SIG-M5 treated with dmso at 0.1 percent for 504 hours (cell line): Measurements from ENCODE around the gene TEAD1.

Source experiments
- DNase-seq: peaks from one replicate; lab custom pipeline; 2025; ENCODE audit not compliant: unreplicated experiment; lab: John Stamatoyannopoulos, UW

The TEAD1 gene

GRCh38 chr11:12673924-12674570 lies at the start of gene TEAD1:
TSS of gene TEAD1 (plus strand) at chr11:12674421.
- peak; percentile 52 for DNase-seq

DNA sequence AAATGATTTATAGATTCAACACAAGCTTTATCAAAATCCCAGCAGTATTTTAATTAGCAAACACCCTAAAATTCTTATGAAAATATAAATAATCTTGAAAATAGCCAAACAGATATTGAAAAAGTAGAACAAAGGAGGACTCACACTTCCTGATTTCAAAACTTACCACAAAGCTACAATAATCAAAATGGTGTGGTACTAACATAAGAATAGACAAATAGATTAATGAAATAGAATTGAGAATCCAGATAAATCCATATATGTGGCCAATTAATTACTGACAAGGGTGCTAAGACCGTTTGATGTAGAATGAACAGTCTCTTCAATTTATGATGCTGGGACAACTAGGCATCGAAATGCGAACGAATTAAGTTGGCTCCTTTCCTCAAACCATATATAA lies 49.6 kb upstream of the TEAD1 start:
- DNase-seq, result no peak

DNA sequence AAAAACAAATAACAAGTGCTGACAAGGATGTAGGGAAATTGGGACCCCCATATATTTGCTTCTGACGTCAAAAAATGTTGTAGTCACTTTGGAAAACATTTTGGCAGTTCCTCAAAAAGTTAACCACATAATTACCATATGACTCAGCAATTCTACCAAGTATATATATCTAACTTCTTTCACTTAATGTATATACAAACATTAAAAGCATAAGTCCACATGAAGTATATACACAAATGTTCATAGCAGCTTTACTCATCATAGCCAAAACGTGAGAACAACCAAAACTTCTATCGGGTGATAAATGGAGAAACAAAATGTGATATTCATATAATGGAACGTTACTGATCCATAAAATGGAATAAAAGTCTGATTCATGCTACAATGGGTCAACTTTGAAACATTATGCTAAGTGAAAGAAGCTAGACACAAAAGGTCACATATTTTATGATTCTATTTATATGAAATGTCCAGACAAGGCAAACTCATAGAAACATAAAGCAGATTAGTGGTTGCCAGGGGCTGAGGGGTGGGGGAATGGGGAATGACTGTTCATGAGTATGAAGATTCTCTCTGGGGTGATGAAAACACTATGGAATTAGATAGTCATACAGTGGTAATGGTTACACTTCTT lies 48.7 kb upstream of the TEAD1 start:
- DNase-seq, result no peak

- no peak for DNase-seq
These were observed 47.6 kb upstream of the TEAD1 start for GRCh38 chr11:12626616-12627015.

- DNase-seq, result no peak
These were observed 45.9 kb upstream of the TEAD1 start for GRCh38 chr11:12628314-12628713.

DNA sequence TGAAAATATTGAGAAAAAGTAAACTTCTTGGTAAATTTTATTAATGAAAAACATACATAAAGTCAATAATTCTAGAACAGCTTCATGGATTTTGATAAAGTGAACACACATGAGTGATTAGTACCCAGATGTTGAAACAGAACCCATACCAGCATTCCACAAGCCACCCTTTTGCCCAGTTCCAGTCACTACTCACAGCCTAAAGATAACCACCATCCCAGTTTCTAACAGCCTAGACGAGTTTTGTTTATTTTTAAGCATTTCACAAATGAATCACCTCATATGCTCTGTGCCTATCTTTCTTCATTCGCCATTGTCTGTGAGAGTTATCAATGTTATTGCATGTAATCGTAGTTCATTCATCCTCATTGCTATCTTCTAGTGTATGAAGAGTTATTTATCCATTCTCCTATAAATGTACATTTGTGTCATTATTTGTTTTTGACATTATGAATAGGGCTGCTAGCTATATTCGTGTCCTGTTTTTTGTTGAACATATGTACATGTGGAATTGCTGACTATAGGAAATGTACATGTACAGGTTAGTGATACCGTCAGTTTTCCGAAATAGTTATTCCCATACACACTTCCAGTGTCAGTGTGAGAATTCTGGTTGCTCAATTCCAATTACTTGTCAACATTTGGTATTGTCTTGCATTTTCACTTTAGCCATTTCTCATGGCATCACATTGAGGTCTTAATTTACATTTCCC lies 44.5 kb upstream of the TEAD1 start:
- no peak for DNase-seq

DNA sequence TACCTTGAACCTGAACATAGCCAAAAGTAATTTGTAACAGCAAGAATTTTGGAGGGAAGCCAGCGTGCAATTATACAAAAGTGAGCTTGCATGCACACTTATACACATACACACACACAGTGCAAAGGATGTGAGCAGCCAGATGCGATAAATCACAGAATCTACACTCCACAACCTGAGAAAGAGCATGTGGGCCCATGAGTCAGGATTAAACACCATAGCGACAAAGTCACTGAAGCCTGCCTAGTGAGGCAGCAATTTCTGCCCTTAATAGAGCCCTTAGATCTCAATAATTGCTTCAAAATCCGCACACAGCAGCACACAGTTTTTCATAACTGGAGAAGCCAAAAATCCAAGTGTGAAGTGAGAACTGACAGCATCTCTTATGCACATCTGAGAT lies 42.6 kb upstream of the TEAD1 start:
- no peak for DNase-seq

DNA sequence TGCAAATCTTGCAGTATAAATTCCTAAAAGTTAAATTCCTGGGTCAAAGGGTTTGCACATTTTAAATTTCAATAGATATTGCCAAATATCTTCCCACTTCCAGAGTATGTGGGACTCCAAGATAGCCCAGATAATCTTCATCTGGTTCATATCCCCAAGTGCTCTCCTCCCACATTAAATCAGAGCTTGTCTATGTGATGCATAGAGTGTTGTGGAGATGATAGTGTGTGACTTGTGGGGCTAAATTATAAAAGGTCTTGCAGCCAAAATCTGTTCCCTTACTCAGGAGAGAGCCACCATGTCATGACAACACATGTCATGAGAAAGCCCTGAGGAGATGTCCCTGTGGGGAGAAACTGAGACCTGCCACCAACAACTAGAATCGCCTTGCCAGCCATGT lies 39.9 kb upstream of the TEAD1 start:
- DNase-seq, result no peak

DNA sequence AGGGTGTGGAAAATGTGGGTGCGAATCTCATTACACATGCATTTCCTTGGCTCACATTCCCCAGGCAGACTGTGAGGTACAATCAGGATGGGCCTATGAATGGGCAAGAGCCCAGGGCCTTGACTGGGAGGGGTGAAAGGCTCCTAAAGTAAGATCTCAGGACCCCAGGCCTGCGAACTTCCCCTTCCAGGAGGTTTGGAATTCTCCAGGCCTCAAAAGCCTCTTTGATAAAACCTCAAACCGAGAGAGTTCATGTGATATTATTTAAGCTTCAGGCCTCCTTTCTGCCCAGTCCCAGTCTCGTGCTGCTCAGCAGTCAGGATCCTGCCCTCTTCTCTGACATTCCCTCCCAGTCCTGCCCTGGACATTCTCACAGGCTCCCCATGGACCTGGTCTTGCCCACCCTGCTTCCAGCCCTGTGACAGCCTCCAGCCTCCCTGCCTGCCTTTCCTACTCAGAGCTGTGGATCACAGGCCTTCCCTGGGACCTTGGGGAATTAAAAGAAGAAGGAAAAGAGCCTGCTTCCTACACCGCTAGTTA lies 37.3 kb upstream of the TEAD1 start:
- DNase-seq, result no peak

GRCh38 chr11:12639388-12639787 lies 34.8 kb upstream of the TEAD1 start:
- DNase-seq, result no peak

- no peak for DNase-seq
These were observed 33.9 kb upstream of the TEAD1 start for GRCh38 chr11:12640355-12640754.

GRCh38 chr11:12640926-12641849 lies 33.0 kb upstream of the TEAD1 start:
- DNase-seq, result no peak

- DNase-seq, result no peak
These were observed 32.2 kb upstream of the TEAD1 start for GRCh38 chr11:12642040-12642439.

GRCh38 chr11:12642806-12643428 lies 31.3 kb upstream of the TEAD1 start:
- DNase-seq, result no peak

DNA sequence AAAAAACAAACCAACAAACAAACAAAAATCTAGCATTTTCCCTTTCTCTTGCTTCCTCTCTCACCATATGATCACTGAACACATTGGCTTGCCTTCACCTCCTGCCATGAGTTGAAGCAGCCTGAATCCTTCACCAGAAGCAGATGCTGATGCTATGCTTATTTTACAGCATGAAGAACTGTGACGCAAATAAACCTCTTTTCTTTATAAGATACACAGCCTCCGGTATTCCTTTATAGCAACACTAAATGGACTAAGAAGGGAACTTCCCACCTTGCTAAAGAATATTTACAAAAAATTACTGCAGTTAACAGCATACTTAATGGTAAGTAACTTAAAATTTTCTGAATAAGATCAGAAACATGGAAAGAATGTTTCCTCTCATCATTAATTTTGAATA lies 27.7 kb upstream of the TEAD1 start:
- DNase-seq, result no peak

DNA sequence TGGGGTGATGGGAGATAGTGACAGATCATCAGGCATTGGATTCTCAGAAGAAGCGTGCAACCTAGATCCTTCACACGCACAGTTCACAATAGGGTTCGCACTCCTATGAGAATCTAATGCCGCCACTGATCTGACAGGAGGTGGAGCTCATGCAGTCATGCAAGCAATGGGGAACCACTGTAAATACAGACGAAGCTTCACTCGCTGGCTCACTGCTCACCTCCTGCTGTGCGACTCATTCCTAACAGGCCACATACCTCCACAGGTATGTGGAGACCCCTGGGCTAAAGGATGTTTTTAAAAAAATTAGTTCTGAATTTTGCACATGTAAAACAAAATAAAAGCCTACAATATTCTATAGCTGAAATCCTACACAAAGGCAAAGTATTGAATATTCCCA lies 20.5 kb upstream of the TEAD1 start:
- no peak for DNase-seq

GRCh38 chr11:12655842-12656241 lies 18.4 kb upstream of the TEAD1 start:
- DNase-seq, result no peak

- no peak for DNase-seq
These were observed 16.9 kb upstream of the TEAD1 start for GRCh38 chr11:12657336-12657735.

GRCh38 chr11:12657981-12658380 lies 16.2 kb upstream of the TEAD1 start:
- DNase-seq, result no peak

GRCh38 chr11:12662101-12662689 lies 12.0 kb upstream of the TEAD1 start:
- no peak for DNase-seq
